ENCODE data around the gene OR51M1. TPM values are rescaled to one million over a fixed set of nuclear protein-coding genes. Genes with fewer than 3 reads are reported as not detected.
"Not testable (repeated sequence)": the region's sequence is repeated elsewhere in the genome, so short reads cannot be mapped to it uniquely, and the experiment has no call there.

The OR51M1 gene
- total RNA-seq, 4 donors from 2014 or later: not detected

DNA sequence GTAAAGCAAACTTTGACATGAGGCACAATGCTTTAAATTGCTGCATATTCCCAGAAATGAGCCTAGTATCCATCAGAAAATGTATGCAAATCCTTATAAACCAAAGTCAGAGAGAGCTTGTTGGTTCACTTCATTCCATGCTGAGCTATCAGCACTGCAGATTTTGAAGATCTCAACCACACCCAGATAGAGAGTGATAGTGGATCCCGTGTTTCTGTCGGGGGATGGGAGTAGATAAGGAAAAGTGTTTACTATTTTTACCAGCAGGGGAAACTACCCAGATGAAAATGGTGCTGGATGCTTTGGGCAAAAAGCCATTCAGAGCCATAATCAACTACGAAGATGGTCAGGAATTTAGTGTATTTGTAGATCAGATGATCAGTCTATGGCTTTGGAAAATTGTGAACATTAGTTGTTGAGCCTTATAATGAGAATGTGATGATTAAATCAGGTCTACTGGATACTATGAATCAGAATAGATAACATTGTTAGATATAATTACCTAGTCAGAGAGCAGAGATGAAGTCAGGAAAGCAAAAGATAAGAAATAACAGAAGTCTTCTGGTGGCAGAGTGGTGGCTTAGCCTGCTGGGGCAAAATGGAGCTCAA lies 21.5 kb upstream of the OR51M1 start:
- no peak for ATAC-seq
- H3K36me3 ChIP-seq: no peaks in the 10 kb centered on the region
- no peaks in the 10 kb centered on the region for H3K9me3 ChIP-seq
- TF ChIP-seq EP300 (IDR thresholded peaks at IDR 0.05) (no peak), POLR2AphosphoS5 (IDR thresholded peaks at IDR 0.05) (no peak), POLR2A (IDR thresholded peaks at IDR 0.05) (no peak)
- TF ChIP-seq, protein P1, sequence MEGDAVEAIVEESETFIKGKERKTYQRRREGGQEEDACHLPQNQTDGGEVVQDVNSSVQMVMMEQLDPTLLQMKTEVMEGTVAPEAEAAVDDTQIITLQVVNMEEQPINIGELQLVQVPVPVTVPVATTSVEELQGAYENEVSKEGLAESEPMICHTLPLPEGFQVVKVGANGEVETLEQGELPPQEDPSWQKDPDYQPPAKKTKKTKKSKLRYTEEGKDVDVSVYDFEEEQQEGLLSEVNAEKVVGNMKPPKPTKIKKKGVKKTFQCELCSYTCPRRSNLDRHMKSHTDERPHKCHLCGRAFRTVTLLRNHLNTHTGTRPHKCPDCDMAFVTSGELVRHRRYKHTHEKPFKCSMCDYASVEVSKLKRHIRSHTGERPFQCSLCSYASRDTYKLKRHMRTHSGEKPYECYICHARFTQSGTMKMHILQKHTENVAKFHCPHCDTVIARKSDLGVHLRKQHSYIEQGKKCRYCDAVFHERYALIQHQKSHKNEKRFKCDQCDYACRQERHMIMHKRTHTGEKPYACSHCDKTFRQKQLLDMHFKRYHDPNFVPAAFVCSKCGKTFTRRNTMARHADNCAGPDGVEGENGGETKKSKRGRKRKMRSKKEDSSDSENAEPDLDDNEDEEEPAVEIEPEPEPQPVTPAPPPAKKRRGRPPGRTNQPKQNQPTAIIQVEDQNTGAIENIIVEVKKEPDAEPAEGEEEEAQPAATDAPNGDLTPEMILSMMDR (IDR thresholded peaks at IDR 0.05): no peak
- 63 to 65% methylated on average over 1 to 3 of the region's 3 CpGs for WGBS, 2 donors (ENCODE audit: low coverage in 1 of 2)
- H3K27me3 ChIP-seq: no peaks in the 10 kb centered on the region
- H3K4me1 ChIP-seq: no peaks in the 10 kb centered on the region
- H3K4me3 ChIP-seq: no peak overlapping the region
- H3K27ac ChIP-seq: no peak overlapping the region

DNA sequence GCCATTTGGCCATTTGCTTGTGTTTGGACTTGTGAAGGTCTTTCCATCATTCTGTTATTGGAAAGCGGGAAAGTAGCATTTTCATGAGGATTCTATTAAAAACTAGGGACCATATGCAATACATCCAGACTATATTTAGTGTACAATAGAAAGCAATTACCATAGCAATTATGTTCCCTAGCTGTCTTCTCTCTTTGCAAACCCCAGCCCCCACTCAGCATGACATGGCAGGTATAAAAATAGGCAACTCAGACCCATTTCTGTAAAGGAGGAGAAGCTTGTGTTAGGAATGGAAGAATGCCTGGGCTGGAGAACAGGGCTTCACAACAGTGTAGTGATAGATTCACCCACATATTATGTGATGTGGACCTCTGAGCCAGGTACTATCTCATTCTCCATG lies 19.9 kb upstream of the OR51M1 start:
- TF ChIP-seq, protein P1 (IDR thresholded peaks at IDR 0.05): no peak
- TF ChIP-seq POLR2AphosphoS5 (IDR thresholded peaks at IDR 0.05) (no peak), POLR2A (IDR thresholded peaks at IDR 0.05) (no peak), EP300 (IDR thresholded peaks at IDR 0.05) (no peak)
- WGBS, 2 donors (ENCODE audit: low coverage in 1 of 2): 70 to 95% methylated on average over 1 of the region's 1 CpG
- no peak overlapping the region for H3K4me3 ChIP-seq
- no peak for ATAC-seq
- H3K27ac ChIP-seq: no peak overlapping the region
- no peaks in the 10 kb centered on the region for H3K4me1 ChIP-seq
- no peaks in the 10 kb centered on the region for H3K27me3 ChIP-seq
- no peaks in the 10 kb centered on the region for H3K9me3 ChIP-seq
- H3K36me3 ChIP-seq: no peaks in the 10 kb centered on the region

DNA sequence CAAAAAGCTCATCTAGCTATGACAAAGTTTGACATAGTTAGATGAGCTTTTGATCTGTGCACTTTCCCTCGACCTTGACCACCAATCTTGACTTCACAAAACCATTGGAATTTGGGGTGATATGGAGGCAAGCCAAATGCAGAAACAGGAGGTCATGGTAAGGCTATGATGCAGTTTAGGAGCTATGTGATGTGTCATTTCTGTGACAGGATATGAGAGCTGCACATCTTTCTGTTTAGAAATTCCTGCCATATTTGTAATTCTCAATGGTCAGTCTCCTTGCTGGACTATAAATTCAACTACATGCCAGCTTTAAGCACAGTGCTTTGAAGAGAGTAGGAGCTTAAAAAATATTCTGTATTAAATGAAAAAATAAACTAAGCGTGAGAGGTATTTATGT lies 19.4 kb upstream of the OR51M1 start:
- Histone ChIP-seq H3K27me3 (no peaks in the 10 kb centered on the region), H3K4me1 (no peaks in the 10 kb centered on the region), H3K36me3 (no peaks in the 10 kb centered on the region), H3K9me3 (no peaks in the 10 kb centered on the region), H3K27ac (no peak overlapping the region), H3K4me3 (no peak overlapping the region)
- ATAC-seq: no peak
- TF ChIP-seq POLR2A (IDR thresholded peaks at IDR 0.05) (no peak), EP300 (IDR thresholded peaks at IDR 0.05) (no peak), POLR2AphosphoS5 (IDR thresholded peaks at IDR 0.05) (no peak)
- TF ChIP-seq, protein P1 (IDR thresholded peaks at IDR 0.05): no peak
- WGBS, 2 donors (ENCODE audit: low coverage in 1 of 2): 26 to 33% methylated on average over 2 of the region's 2 CpGs

DNA sequence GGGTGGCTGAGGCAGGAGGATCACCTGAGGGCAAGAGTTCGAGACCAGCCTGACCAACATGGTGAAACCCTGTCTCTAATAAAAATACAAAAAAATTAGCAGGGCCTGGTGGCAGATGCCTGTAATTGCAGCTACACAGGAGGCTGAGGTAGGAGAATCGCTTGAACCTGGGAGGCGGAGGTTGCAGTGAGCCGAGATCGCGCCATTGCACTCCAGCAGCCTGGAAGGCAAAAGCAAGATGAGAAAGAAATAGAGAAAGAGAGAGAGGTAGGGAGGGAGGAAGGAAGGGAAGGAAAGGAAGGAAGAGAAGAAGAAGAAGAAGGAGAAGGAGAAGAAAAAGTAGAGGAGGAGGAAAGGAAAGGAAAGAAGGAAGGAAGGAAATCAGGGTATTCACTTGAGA lies 17.2 kb upstream of the OR51M1 start:
- H3K36me3 ChIP-seq, H3K27ac ChIP-seq, H3K9me3 ChIP-seq, H3K4me1 ChIP-seq, H3K4me3 ChIP-seq, ATAC-seq, H3K27me3 ChIP-seq: not testable (repeated sequence)
- 82 to 86% methylated on average over 6 of the region's 6 CpGs for WGBS, 2 donors (ENCODE audit: low coverage in 1 of 2)

DNA sequence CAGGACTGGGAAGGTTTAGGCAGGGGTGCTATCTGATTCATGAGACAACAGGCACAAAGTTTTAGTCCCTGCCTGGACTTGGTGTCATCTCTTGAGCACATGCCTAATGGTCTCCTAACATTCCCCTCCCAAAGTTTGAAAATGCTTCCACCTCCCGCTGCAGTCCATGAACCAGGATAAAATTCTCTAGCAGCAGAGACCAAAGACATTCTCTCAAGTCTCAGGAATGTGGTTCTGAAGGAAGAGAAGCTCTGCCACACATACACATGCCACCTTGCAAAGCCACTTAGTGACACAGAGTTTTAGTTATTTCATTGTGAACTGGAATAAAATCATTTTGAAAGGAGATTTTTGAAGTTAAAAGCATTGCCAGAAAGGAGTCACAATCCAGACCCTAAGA lies 16.8 kb upstream of the OR51M1 start:
- H3K36me3 ChIP-seq: no peaks in the 10 kb centered on the region
- no peak overlapping the region for H3K27ac ChIP-seq
- H3K4me3 ChIP-seq: no peak overlapping the region
- H3K27me3 ChIP-seq: no peaks in the 10 kb centered on the region
- no peaks in the 10 kb centered on the region for H3K4me1 ChIP-seq
- no peaks in the 10 kb centered on the region for H3K9me3 ChIP-seq
- TF ChIP-seq EP300 (IDR thresholded peaks at IDR 0.05): no peak
- no peak for TF ChIP-seq POLR2AphosphoS5 (IDR thresholded peaks at IDR 0.05)
- TF ChIP-seq POLR2A (IDR thresholded peaks at IDR 0.05): no peak
- TF ChIP-seq, protein P1 (IDR thresholded peaks at IDR 0.05): no peak
- no peak for ATAC-seq
- WGBS, 2 donors (ENCODE audit: low coverage in 1 of 2): 44% methylated on average over 1 of the region's 1 CpG; no CpG with 5 or more reads in 1 of the 2 donors
